ENCODE measurements around the gene CHRNA4. TPM values are rescaled to one million over a fixed set of nuclear protein-coding genes. Genes with fewer than 3 reads are reported as not detected.

The CHRNA4 gene
- total and polyA plus RNA-seq, 2 donors (not counting 3 experiments of a cell fraction or from before 2014, with no cell fraction given) = not detected

DNA sequence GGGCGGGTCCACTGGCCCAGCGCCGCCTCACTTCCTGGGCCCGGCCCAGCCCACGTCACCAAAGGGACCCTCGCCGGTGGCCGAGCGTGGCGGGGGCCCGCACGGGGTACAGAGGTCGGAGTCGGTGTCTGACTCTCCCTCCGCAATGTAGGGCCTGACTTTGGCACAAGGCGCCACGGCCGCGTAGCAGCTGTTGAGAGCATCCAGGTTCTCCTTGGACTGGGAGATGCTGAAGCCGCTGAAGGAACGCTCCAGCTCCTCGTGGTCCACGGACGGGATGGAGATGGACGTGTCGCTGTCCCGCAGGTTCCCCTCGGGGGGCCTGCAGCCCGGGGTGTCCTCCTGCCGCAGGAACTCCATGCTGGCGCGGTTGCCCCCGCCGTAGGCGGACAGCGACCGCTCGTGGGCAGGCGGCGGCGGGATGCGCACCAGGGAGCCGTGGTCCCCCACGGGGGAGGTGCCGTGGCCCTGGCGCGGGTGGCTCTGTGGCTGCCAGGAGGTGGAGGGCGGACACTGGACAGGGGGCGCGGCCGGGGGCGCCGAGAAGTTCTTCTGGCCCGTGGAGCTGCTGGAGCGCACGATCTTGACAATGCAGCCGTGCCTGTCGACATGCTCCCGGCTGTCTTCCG, 45.6 kb upstream of the CHRNA4 start:
- CTCF ChIA-PET = no interaction called here
- dilution Hi-C loops (cut with MboI; ENCODE audit: extremely low pct_ligation_motif_present, low sequenced_read_pairs) = no loop called here
- intact Hi-C loops (cut with micrococcal nuclease) = no loop called here

More for the DNA sequence above, 45.6 kb upstream of the CHRNA4 start:
- Histone ChIP-seq H4K20me1 (replicated peaks; ENCODE audit: control insufficient read depth, extremely low read depth, insufficient read depth, low read length) (no peaks in the 10 kb centered on the region), H3K27ac (ENCODE audit: insufficient read depth, low read depth, low read length) (no peak overlapping the region), H2AFZ (ENCODE audit: low read depth, low read length) (no peak overlapping the region), H3K4me3 (replicated peaks in 1 of 3; ENCODE audit: insufficient read depth in 1 of 3, low read depth in 1 of 3, low read length in 3 of 3) (no peak overlapping the region), H3K36me3 (ENCODE audit: control insufficient read depth in 2 of 2, extremely low read depth in 1 of 2, insufficient read depth in 2 of 2, low read length in 2 of 2) (no peaks in the 10 kb centered on the region), H3K79me2 (ENCODE audit: control insufficient read depth, insufficient read depth, low read length) (no peaks in the 10 kb centered on the region), H3K9ac (replicated peaks; ENCODE audit: extremely low read depth, insufficient read depth, low read length) (no peak overlapping the region), H3K4me2 (ENCODE audit: insufficient read depth, low read length) (no peak overlapping the region), H3K9me3 (replicated peaks; ENCODE audit: control insufficient read depth, insufficient read depth, low read length) (no peaks in the 10 kb centered on the region), H3K27me3 (ENCODE audit: control insufficient read depth in 2 of 2, insufficient read depth in 2 of 2, low read length in 2 of 2) (no peaks in the 10 kb centered on the region), H3K4me1 (ENCODE audit: control insufficient read depth, extremely low read depth, insufficient read depth, low read length) (no peaks in the 10 kb centered on the region), H3K9me1 (replicated peaks; ENCODE audit: control insufficient read depth, extremely low read depth, insufficient read depth, low read length) (no peaks in the 10 kb centered on the region)
- BruUV-seq (replicated peaks) = no TSS peak
- FAIRE-seq (no peak), DNase-seq (ENCODE audit: low read depth, low spot score) (no peak)
- POLR2A ChIA-PET = no interaction called here
- TF ChIP-seq MYC (IDR thresholded peaks at IDR 0.05; ENCODE audit: low read depth, low read length) = no peak
- TF ChIP-seq GATA2 (IDR thresholded peaks at IDR 0.05; ENCODE audit: insufficient read depth, insufficient read length, low read depth, low read length) = no peak
- TF ChIP-seq, protein P1, sequence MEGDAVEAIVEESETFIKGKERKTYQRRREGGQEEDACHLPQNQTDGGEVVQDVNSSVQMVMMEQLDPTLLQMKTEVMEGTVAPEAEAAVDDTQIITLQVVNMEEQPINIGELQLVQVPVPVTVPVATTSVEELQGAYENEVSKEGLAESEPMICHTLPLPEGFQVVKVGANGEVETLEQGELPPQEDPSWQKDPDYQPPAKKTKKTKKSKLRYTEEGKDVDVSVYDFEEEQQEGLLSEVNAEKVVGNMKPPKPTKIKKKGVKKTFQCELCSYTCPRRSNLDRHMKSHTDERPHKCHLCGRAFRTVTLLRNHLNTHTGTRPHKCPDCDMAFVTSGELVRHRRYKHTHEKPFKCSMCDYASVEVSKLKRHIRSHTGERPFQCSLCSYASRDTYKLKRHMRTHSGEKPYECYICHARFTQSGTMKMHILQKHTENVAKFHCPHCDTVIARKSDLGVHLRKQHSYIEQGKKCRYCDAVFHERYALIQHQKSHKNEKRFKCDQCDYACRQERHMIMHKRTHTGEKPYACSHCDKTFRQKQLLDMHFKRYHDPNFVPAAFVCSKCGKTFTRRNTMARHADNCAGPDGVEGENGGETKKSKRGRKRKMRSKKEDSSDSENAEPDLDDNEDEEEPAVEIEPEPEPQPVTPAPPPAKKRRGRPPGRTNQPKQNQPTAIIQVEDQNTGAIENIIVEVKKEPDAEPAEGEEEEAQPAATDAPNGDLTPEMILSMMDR (IDR thresholded peaks at IDR 0.05; ENCODE audit: extremely low read depth in 1 of 2, insufficient read depth in 1 of 2, low read depth in 1 of 2, low read length in 2 of 2) = no peak
- no peak for TF ChIP-seq EZH2 (IDR thresholded peaks at IDR 0.05; ENCODE audit: borderline replicate concordance, low read depth, low read length, severe bottlenecking)
- TF ChIP-seq JUN (IDR thresholded peaks at IDR 0.05; ENCODE audit: borderline replicate concordance, insufficient read depth, insufficient read length, low read depth) = no peak
- TF ChIP-seq POLR2A (IDR thresholded peaks at IDR 0.05; ENCODE audit: low read depth, low read length) = no peak
- no peak for TF ChIP-seq FOS (IDR thresholded peaks at IDR 0.05; ENCODE audit: borderline replicate concordance, insufficient read depth, low read length)
- TF ChIP-seq, protein P2, sequence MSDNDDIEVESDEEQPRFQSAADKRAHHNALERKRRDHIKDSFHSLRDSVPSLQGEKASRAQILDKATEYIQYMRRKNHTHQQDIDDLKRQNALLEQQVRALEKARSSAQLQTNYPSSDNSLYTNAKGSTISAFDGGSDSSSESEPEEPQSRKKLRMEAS (IDR thresholded peaks at IDR 0.05; ENCODE audit: insufficient read depth, insufficient read length) = no peak
- TF ChIP-seq POLR2AphosphoS5 (IDR thresholded peaks at IDR 0.05; ENCODE audit: insufficient read depth, low read depth, low read length) = no peak

Data from endothelial cell of umbilical vein (primary cell).